IPS-20b (cell line): ENCODE data around the gene EHD1.

Experiments used
- H3K27ac ChIP-seq: one replicate; pipeline ENCODE4 v1.5.1; 2013; ENCODE audit warnings: low read length
- H3K27me3 ChIP-seq: 2 replicates; pipeline ENCODE4 v1.6.1; 2013; ENCODE audit warnings: mild to moderate bottlenecking, low read length, inconsistent platforms; ENCODE audit not compliant: insufficient read depth
- H3K36me3 ChIP-seq: 2 replicates; pipeline ENCODE4 v1.6.1; 2013; ENCODE audit warnings: low read depth, mild to moderate bottlenecking, inconsistent platforms, low read length, moderate library complexity; ENCODE audit not compliant: insufficient read depth
- H3K4me1 ChIP-seq: 2 replicates; pipeline ENCODE4 v1.6.1; 2013; ENCODE audit warnings: mild to moderate bottlenecking, control low read depth, inconsistent platforms, low read length, moderate library complexity; ENCODE audit not compliant: insufficient read depth
- H3K4me3 ChIP-seq: 2 replicates; pipeline ENCODE4 v1.5.1; 2013; ENCODE audit warnings: mild to moderate bottlenecking, low read length, inconsistent platforms
- H3K9ac ChIP-seq: 2 replicates; pipeline ENCODE4 v1.6.1; 2013; ENCODE audit warnings: low read depth, mild to moderate bottlenecking, inconsistent platforms, low read length, moderate library complexity
- H3K9me3 ChIP-seq: 2 replicates; pipeline ENCODE4 v1.6.1; 2013; ENCODE audit warnings: mild to moderate bottlenecking, low read depth, low read length, inconsistent platforms; ENCODE audit not compliant: insufficient read depth

Gene EHD1

GRCh38 chr11:64908766-64909165, 30.3 kb upstream of the EHD1 start:
- H3K36me3 ChIP-seq, result peaks cover 54% of the 10 kb centered on the region
- no peak overlapping the region for H3K27ac ChIP-seq
- H3K4me3 ChIP-seq, result no peak overlapping the region
- no peak overlapping the region for H3K9ac ChIP-seq
- H3K9me3 ChIP-seq, result no peaks in the 10 kb centered on the region
- no peaks in the 10 kb centered on the region for H3K27me3 ChIP-seq
- no peaks in the 10 kb centered on the region for H3K4me1 ChIP-seq

GRCh38 chr11:64906314-64906635, 27.9 kb upstream of the EHD1 start:
- Histone ChIP-seq H3K27ac (no peak overlapping the region), H3K4me1 (no peaks in the 10 kb centered on the region), H3K9ac (no peak overlapping the region), H3K27me3 (no peaks in the 10 kb centered on the region), H3K4me3 (no peak overlapping the region), H3K36me3 (peaks cover 43% of the 10 kb centered on the region), H3K9me3 (no peaks in the 10 kb centered on the region)

GRCh38 chr11:64905516-64906313, 27.3 kb upstream of the EHD1 start:
- peaks cover 37% of the 10 kb centered on the region for H3K36me3 ChIP-seq
- no peak overlapping the region for H3K4me3 ChIP-seq
- no peaks in the 10 kb centered on the region for H3K4me1 ChIP-seq
- H3K9me3 ChIP-seq, result no peaks in the 10 kb centered on the region
- H3K9ac ChIP-seq, result no peak overlapping the region
- no peak overlapping the region for H3K27ac ChIP-seq
- no peaks in the 10 kb centered on the region for H3K27me3 ChIP-seq

GRCh38 chr11:64903291-64903833, 24.9 kb upstream of the EHD1 start:
- no peaks in the 10 kb centered on the region for H3K9me3 ChIP-seq
- H3K36me3 ChIP-seq, result peaks cover 26% of the 10 kb centered on the region
- H3K4me1 ChIP-seq, result no peaks in the 10 kb centered on the region
- H3K4me3 ChIP-seq, result no peak overlapping the region
- no peaks in the 10 kb centered on the region for H3K27me3 ChIP-seq
- H3K27ac ChIP-seq, result no peak overlapping the region
- H3K9ac ChIP-seq, result no peak overlapping the region

GRCh38 chr11:64902102-64902900, 23.9 kb upstream of the EHD1 start:
- Histone ChIP-seq H3K36me3 (peaks cover 24% of the 10 kb centered on the region), H3K9ac (no peak overlapping the region), H3K4me3 (no peak overlapping the region), H3K27me3 (no peaks in the 10 kb centered on the region), H3K9me3 (no peaks in the 10 kb centered on the region), H3K4me1 (no peaks in the 10 kb centered on the region), H3K27ac (no peak overlapping the region)

GRCh38 chr11:64900774-64901173, 22.4 kb upstream of the EHD1 start:
- Histone ChIP-seq H3K9ac (no peak overlapping the region), H3K4me3 (no peak overlapping the region), H3K36me3 (peaks cover 17% of the 10 kb centered on the region), H3K27ac (no peak overlapping the region), H3K4me1 (no peaks in the 10 kb centered on the region), H3K27me3 (no peaks in the 10 kb centered on the region), H3K9me3 (no peaks in the 10 kb centered on the region)

GRCh38 chr11:64900263-64900678, 21.9 kb upstream of the EHD1 start:
- no peak overlapping the region for H3K9ac ChIP-seq
- no peak overlapping the region for H3K27ac ChIP-seq
- H3K27me3 ChIP-seq, result no peaks in the 10 kb centered on the region
- no peak overlapping the region for H3K4me3 ChIP-seq
- H3K9me3 ChIP-seq, result no peaks in the 10 kb centered on the region
- peaks cover 12% of the 10 kb centered on the region for H3K36me3 ChIP-seq
- H3K4me1 ChIP-seq, result no peaks in the 10 kb centered on the region

GRCh38 chr11:64898541-64898940, 20.1 kb upstream of the EHD1 start:
- Histone ChIP-seq H3K9ac (no peak overlapping the region), H3K36me3 (peaks cover 9% of the 10 kb centered on the region; the same call in 1 of the 2 replicates), H3K4me1 (no peaks in the 10 kb centered on the region), H3K27ac (no peak overlapping the region), H3K4me3 (no peak overlapping the region), H3K9me3 (no peaks in the 10 kb centered on the region), H3K27me3 (no peaks in the 10 kb centered on the region)

- Histone ChIP-seq H3K27ac (no peak overlapping the region), H3K36me3 (peaks cover 9% of the 10 kb centered on the region; the same call in 1 of the 2 replicates), H3K4me3 (no peak overlapping the region)
Observed at GRCh38 chr11:64898076-64898445, 19.6 kb upstream of the EHD1 start.

GRCh38 chr11:64897381-64898075, 19.1 kb upstream of the EHD1 start:
- peaks cover 9% of the 10 kb centered on the region; the same call in 1 of the 2 replicates for H3K36me3 ChIP-seq
- no peak overlapping the region for H3K4me3 ChIP-seq
- no peaks in the 10 kb centered on the region for H3K9me3 ChIP-seq
- H3K27me3 ChIP-seq, result no peaks in the 10 kb centered on the region
- no peak overlapping the region for H3K9ac ChIP-seq
- no peaks in the 10 kb centered on the region for H3K4me1 ChIP-seq
- no peak overlapping the region for H3K27ac ChIP-seq

More at GRCh38 chr11:64898076-64898445, 19.6 kb upstream of the EHD1 start:
- no peaks in the 10 kb centered on the region for H3K27me3 ChIP-seq
- no peak overlapping the region for H3K9ac ChIP-seq
- H3K9me3 ChIP-seq, result no peaks in the 10 kb centered on the region
- no peaks in the 10 kb centered on the region for H3K4me1 ChIP-seq

GRCh38 chr11:64896448-64897022, 18.1 kb upstream of the EHD1 start:
- no peaks in the 10 kb centered on the region for H3K27me3 ChIP-seq
- no peak overlapping the region for H3K9ac ChIP-seq
- H3K4me1 ChIP-seq, result no peaks in the 10 kb centered on the region
- no peaks in the 10 kb centered on the region for H3K9me3 ChIP-seq
- H3K36me3 ChIP-seq, result peaks cover 9% of the 10 kb centered on the region; the same call in 1 of the 2 replicates
- no peak overlapping the region for H3K27ac ChIP-seq
- no peak overlapping the region for H3K4me3 ChIP-seq
